ENCODE measurements around the gene DUS4L.

The DUS4L gene

DNA sequence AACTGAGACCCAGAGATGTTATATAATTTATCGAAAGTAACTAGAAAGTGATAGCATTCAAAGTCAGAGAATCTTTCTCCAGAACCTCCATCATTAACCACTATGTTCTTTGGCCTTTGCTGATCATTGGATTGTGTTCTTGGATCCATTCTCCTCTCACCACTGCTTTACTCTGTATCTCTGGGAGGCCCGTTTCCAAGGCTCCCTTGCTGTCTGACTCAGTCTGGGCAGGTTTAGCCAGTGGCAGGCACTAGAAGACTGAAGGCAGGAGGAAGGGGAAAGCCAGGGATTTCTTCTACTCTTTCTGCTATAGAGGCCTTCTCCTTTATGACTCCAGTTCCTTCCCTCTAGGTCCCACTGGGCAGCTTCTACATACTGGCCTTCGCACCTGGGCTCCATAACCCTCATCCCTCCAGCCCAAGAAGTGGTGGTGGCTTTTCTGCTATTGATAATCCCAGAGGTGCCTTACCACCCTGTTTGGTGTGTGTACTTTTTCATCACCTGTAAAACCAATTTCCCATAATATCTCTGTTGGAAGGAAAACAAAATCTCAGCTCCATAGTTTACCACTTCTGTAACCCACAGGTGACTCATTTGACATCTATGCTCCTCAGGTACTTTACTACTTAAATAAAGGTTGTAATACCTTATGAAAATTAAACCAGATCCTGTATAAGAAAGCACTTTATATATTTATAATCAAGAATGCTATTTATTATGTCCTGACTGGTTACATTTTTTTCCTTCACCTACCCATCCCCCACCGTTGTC, 52.3 kb downstream of the DUS4L start:
- no peak for DNase-seq

DNA sequence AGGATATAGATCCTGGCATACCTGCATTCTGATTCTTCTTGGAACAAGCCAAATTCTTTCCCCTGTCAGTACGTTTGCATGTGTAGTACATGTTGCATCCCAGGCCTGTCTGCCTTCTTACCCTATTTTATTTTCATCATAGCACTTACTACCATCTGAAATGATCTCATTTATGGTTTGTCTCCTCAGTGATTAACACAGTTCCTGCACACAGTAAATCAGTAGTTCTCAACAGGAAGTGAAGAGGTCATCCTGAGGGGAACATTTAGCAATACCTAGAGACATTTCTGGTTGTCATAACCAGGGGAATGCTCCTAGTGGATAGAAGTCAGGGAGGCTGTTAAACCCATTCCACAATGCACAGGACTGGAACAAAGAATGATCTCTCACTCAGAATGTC, 58.7 kb downstream of the DUS4L start:
- DNase-seq, result no peak

DNA sequence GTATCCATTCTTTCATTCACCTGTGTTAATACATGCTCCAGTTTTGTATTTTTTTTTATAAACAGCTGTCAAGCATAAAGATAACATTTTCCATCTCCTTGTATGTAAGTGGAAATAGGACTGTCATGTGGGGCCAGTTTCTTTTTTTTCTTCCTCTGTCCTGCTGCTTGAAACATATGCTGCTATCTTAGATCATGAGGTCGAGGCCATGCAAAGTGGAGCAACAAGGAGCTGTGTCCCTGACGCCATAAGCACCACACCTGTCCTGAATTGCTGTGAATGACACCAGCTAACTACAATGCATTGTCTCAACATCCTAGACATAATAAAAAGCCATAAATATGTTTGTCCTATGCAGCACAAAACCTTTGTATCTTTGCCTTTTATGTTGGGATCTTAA, 59.1 kb downstream of the DUS4L start:
- no peak for DNase-seq

DNA sequence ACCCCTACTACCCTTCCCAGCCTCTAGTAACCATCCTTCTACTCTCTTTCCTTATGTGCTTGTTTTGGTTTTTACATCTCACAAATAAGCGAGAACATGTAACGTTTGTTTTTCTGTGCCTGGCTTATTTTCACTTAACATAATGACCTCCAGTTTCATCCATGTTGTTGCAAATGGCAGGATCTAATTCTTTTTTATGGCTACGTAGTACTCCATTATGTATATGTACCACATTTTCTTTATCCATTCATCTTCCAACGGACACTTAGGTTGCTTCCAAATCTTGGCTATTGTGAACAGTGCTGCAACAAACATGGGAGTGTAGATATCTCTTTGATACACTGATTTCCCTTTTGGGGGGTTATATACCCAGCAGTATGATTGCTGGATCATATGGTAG, 63.2 kb downstream of the DUS4L start:
- DNase-seq, result no peak

Data from eye (tissue), 1 donor.